OCI-LY1 (cell line): ENCODE measurements around the gene KRT12.

Experiments
- CTCF ChIP-seq: fragments of 200-600 bp; sonication (generic), shearing (Covaris generic); IDR thresholded peaks from 2 replicates; pipeline ENCODE4 v1.5.1; 2017; ENCODE audit warnings: mild to moderate bottlenecking, antibody characterized with exemption, low read length, moderate library complexity, mixed read lengths
- EZH2 ChIP-seq: fragments of 200-600 bp; sonication (generic), shearing (Covaris generic); IDR thresholded peaks from 2 replicates; pipeline ENCODE4 v1.8.0; 2017; ENCODE audit warnings: borderline replicate concordance, mixed run types, mild to moderate bottlenecking, antibody characterized with exemption, low read length, moderate library complexity, mixed read lengths

GRCh38 chr17:40900809-40901356 lies 33.9 kb upstream of the KRT12 start:
- TF ChIP-seq EZH2 (no peak), CTCF (no peak)
